Heart left ventricle (tissue), 16 donors: ENCODE measurements around the gene ADCY1. TPM values are rescaled to one million over a fixed set of nuclear protein-coding genes. Genes with fewer than 3 reads are reported as not detected.

Source experiments
- ATAC-seq, 4 donors: fragments of 200-7000 bp; cut with Tn5 transposase; one replicate each; pipeline ENCODE4 v1.9.1; 2020 to 2022; ENCODE audit warnings: moderate library complexity in 4 of 4, mild to moderate bottlenecking in 3 of 4, moderate number of reproducible peaks in 1 of 4
- DNase-seq, 5 donors: peaks; one replicate each; pipeline ENCODE4 v3.0.0-alpha.2; 2020
- H3K27ac ChIP-seq, 12 donors: fragments of 200-600 bp; sonication (generic) in 4 of 12; one replicate each; pipeline versions ENCODE4 v1.5.0 to v1.8.0; 2016 to 2022; ENCODE audit warnings: mild to moderate bottlenecking in 2 of 12
- H3K27me3 ChIP-seq, 9 donors: fragments of 200-600 bp; sonication (generic) in 2 of 9; one replicate each; pipeline versions ENCODE4 v1.5.1 to v1.8.0; 2016 to 2022; ENCODE audit warnings: mild to moderate bottlenecking in 3 of 9
- H3K36me3 ChIP-seq, 9 donors: fragments of 200-600 bp; sonication (generic) in 2 of 9; one replicate each; pipeline versions ENCODE4 v1.5.0 to v1.8.0; 2018 to 2022; ENCODE audit warnings: mild to moderate bottlenecking in 2 of 9
- H3K4me1 ChIP-seq, 12 donors: fragments of 200-600 bp; sonication (generic) in 4 of 12; one replicate each; pipeline versions ENCODE4 v1.5.0 to v1.8.0; 2016 to 2022; ENCODE audit warnings: mild to moderate bottlenecking in 3 of 12
- H3K4me3 ChIP-seq, 12 donors: fragments of 200-600 bp; sonication (generic) in 4 of 12; one replicate each; pipeline versions ENCODE4 v1.5.0 to v1.8.0; 2017 to 2022; ENCODE audit warnings: mild to moderate bottlenecking in 9 of 12, moderate library complexity in 4 of 12
- H3K9me3 ChIP-seq, 12 donors: fragments of 200-600 bp; sonication (generic) in 4 of 12; one replicate each; pipeline versions ENCODE4 v1.5.0 to v1.8.0; 2016 to 2022; ENCODE audit warnings: mild to moderate bottlenecking in 1 of 12
- CTCF ChIP-seq, 12 donors: fragments of 200-600 bp; sonication (generic) in 4 of 12; IDR thresholded peaks; one replicate each; pipeline versions ENCODE4 v1.5.0 to v1.8.0; 2018 to 2022; ENCODE audit warnings: antibody characterized with exemption in 12 of 12, mild to moderate bottlenecking in 5 of 12
- POLR2A ChIP-seq, 2 donors: fragments of 450-650 bp; IDR thresholded peaks; one replicate each; pipeline ENCODE4 v1.6.1; 2017; ENCODE audit warnings: antibody characterized with exemption in 2 of 2, mild to moderate bottlenecking in 2 of 2, moderate library complexity in 2 of 2
- WGBS, 4 donors: extraction: QIAGEN DNeasy Blood & Tissue Kit in 2 of 4; methylation state at CpG; one replicate each; pipeline versions ENCODE4 v1.1.5 to v1.1.7; 2013 to 2018; 5-methylcytosine and 5-hydroxymethylcytosine counted together
- intact Hi-C, 10 donors: fragments of 100-400 bp; cut with DNase I; formaldehyde crosslinking; loops; one replicate each; pipeline versions ENCODE4 v1.11.1 to v1.14.2; 2022
- polyA plus RNA-seq, 2 donors: library from polyadenylated mRNA; stranded (reverse); fragments of 200-250 nt; gene quantifications; one replicate each; pipeline ENCODE4 v1.2.3, GENCODE V29; 2013
- total RNA-seq, 9 donors: library from RNA; depleted of rRNA in 2 of 9; stranded (reverse); fragments of >200 nt in 2 of 9; fragmentation: NEBNext Ultra II Directional in 3 of 9; extraction: Animal tissue kit (Norgen Biotek cat#: 25700) in 3 of 9; gene quantifications; one replicate each; pipeline versions ENCODE4 v1.1.0 to v1.2.4, GENCODE V29; 2016 to 2023
- donor health status: ischemic (EF 13 %, LVEDD 7.1; RV severe dilation, severe dysfunction).
- donor health status: healthy with polysubstance abuse.
- donor health status: DM: no; HTN: yes; CAD: no.
- donor health status: DM: no; HTN: no; CAD: no.
- donor health status: ischemic (EF 25% LVEDD 6.9; RV normal size, moderate dysfunction).
- donor health status: ischemic (EF 25% LVEDD 5.7; RV mildly dilated, moderate dysfunction).
- donor health status: healthy.
- donor health status: DM: yes; HTN: yes; CAD: no.
- donor health status: ischemic (EF 35%, LVEDD 5.7; RV mildly dilated, moderate dysfunction).
- donor health status: nonischemic (EF 11% LVEDD 7.7; RV severe dilation, severe dysfunction).
- donor health status: DM: yes; HTN: yes; CAD: no.
- donor health status: PGD.
- donor health status: ischemic (EF 29% LVEDD 5.4; RV normal size, mild dysfunction).
- donor health status: nonischemic (EF 23%, LVEDD 6.1; RV moderate dilation, normal function).

The ADCY1 gene
- total and polyA plus RNA-seq, 11 donors, result 0.73 to 10.8 (median 3.6) TPM

DNA sequence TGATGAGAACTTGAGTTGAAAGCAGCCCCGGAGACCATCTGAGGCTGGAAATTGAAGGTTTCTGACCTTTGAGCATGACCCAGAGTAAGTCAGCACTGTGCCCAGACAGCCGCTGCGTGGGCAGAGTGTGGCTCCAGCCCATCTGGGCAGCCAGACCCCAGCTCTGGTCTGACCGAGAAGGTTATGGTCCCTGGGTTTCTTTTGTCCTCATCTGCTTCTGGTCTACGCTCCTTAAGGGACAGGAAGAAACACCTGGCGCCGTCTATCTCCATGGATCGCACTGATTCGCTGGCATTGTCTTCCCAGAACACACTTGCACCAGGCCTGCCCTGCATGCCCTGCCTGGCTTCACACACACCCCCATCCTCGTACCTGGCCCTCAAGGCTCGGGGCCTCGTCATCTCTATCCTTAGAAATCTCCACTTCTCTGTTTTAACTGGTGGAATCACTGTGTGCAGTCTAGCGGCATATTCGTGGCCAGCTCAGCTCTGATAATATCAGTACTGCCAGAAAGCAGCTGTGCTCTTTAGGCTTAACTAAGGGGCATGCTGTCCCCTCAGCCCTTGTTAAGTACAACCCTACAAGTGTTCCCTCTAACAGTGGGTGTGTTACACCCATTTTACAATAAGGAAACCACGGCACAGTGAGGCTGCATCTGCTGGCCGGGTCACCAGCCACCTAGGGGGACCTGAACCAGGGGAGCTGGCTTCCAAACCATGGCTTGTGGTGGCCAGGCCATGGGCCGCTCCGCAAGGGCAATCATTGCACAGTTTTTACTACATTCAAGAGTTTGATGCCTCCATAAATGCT, 127.7 kb downstream of the ADCY1 start:
- WGBS, 4 donors, result 90 to 93% (median 90%) methylated on average over 18 of the region's 18 CpGs
- peaks cover 0 to 12% (median 0%) of the 10 kb centered on the region in 9 donors for H3K36me3 ChIP-seq
- H3K4me1 ChIP-seq, result peaks cover 0 to 12% (median 3%) of the 10 kb centered on the region in 12 donors
- DNase-seq (peak in 2 of 5 donors; percentile 10 to 42), ATAC-seq (peak in 1 of 4 donors; percentile 9)
- H3K9me3 ChIP-seq, result no peaks in the 10 kb centered on the region
- TF ChIP-seq POLR2A (IDR thresholded peaks at IDR 0.05) (no peak), CTCF (IDR thresholded peaks at IDR 0.05) (no peak)
- H3K27me3 ChIP-seq, result no peaks in the 10 kb centered on the region
- no peak overlapping the region for H3K27ac ChIP-seq
- no peak overlapping the region for H3K4me3 ChIP-seq
- intact Hi-C loops, result no loop called here

DNA sequence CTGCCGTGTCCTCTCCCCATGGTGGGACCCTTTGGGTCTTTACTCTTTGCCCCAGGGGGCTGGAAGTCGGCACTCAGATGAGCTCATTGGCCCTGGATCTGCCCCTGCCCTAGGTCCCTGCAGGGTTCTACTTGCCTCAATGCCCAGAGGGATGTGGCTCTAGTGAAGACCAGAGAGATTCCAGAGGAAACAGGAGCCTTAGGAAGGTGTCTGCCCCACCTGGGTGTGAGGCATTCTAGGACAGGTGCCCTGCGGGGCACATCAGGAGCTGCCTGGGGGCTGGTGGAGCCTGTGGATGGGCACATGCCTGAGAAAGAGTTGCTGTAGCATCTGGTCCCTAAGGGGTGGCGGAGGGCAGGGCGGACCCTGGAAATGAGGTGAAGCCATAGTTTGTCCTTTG, 128.6 kb downstream of the ADCY1 start:
- H3K9me3 ChIP-seq, result no peaks in the 10 kb centered on the region
- TF ChIP-seq CTCF (IDR thresholded peaks at IDR 0.05) (no peak), POLR2A (IDR thresholded peaks at IDR 0.05) (no peak)
- no peak overlapping the region for H3K4me3 ChIP-seq
- WGBS, 4 donors, result 94 to 100% (median 97%) methylated on average over 5 of the region's 5 CpGs
- H3K27me3 ChIP-seq, result no peaks in the 10 kb centered on the region
- peak in 2 of 5 donors; percentile 1 to 37 for DNase-seq
- peaks cover 0 to 12% (median 3%) of the 10 kb centered on the region in 12 donors for H3K4me1 ChIP-seq
- no peak overlapping the region for H3K27ac ChIP-seq
- no peak for ATAC-seq
- H3K36me3 ChIP-seq, result peaks cover 0 to 12% (median 0%) of the 10 kb centered on the region in 9 donors
- intact Hi-C loops, result no loop called here

- ATAC-seq, result no peak
- WGBS, 4 donors, result 89 to 92% (median 92%) methylated on average over 19 to 20 of the region's 20 CpGs
- no peak overlapping the region for H3K27ac ChIP-seq
- no peaks in the 10 kb centered on the region for H3K27me3 ChIP-seq
- no peak overlapping the region for H3K4me3 ChIP-seq
- peak in 2 of 5 donors; percentile 4 to 7 for DNase-seq
- no peaks in the 10 kb centered on the region for H3K9me3 ChIP-seq
- intact Hi-C loops, result no loop called here
- peaks cover 0 to 12% (median 0%) of the 10 kb centered on the region in 9 donors for H3K36me3 ChIP-seq
- H3K4me1 ChIP-seq, result peaks cover 0 to 12% (median 3%) of the 10 kb centered on the region in 12 donors
- TF ChIP-seq CTCF (IDR thresholded peaks at IDR 0.05) (no peak), POLR2A (IDR thresholded peaks at IDR 0.05) (no peak)
These were observed 129.2 kb downstream of the ADCY1 start for GRCh38 chr7:45703373-45703821.

GRCh38 chr7:45703911-45704682, 129.9 kb downstream of the ADCY1 start:
- Histone ChIP-seq H3K27me3 (no peaks in the 10 kb centered on the region), H3K4me1 (peaks cover 0 to 12% (median 3%) of the 10 kb centered on the region in 12 donors), H3K27ac (no peak overlapping the region), H3K9me3 (no peaks in the 10 kb centered on the region), H3K36me3 (peaks cover 0 to 12% (median 0%) of the 10 kb centered on the region in 9 donors), H3K4me3 (no peak overlapping the region)
- 91 to 98% (median 95%) methylated on average over 11 to 13 of the region's 13 CpGs for WGBS, 4 donors
- DNase-seq (peak in 2 of 5 donors; percentile 5 to 43), ATAC-seq (no peak)
- intact Hi-C loops, result no loop called here
- no peak for TF ChIP-seq CTCF (IDR thresholded peaks at IDR 0.05)
- no peak for TF ChIP-seq POLR2A (IDR thresholded peaks at IDR 0.05)
